Measurements from ENCODE around the gene RFX4. TPM values are rescaled to one million over a fixed set of nuclear protein-coding genes. Genes with fewer than 3 reads are reported as not detected.

Gene RFX4
- total and polyA plus RNA-seq, 8 donors = 0.05 to 0.51 (median 0.12) TPM; not detected in 1

DNA sequence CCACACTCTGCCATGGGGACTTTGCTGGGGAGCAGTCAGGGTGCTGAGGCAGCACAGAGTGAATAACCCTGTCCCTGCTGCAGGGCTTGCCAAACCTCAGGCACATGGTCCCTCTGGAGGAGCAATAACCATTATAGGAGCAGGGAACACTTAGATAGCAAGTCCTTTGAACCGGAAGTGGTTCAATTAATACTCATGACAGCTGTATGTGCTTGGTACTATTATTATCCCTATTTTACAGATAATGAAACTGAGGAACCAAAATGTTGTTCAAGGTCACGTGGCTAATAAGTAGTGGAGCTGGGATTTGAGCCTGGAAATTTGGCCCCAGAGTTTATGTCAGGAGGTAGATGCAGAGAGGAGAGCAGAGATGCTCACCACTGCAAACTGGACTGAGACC lies 49.0 kb downstream of the RFX4 start:
- H3K27me3 ChIP-seq = peaks cover 0 to 2% (median 0%) of the 10 kb centered on the region in 4 donors
- intact Hi-C loops (cut with DNase I) = no loop called here
- FAIRE-seq = no peak
- no peak for ATAC-seq
- DNase-seq = no peak
- no peak overlapping the region for H3K4me3 ChIP-seq
- TF ChIP-seq CTCF (IDR thresholded peaks at IDR 0.05) = no peak
- H3K27ac ChIP-seq = peak overlapping the region in 1 of 4 donors; percentile 6
- no peaks in the 10 kb centered on the region for H3K9me3 ChIP-seq
- no peaks in the 10 kb centered on the region for H3K4me1 ChIP-seq
- no peaks in the 10 kb centered on the region for H3K36me3 ChIP-seq
- WGBS, 2 donors = 45 to 51% methylated on average over 2 of the region's 2 CpGs

DNA sequence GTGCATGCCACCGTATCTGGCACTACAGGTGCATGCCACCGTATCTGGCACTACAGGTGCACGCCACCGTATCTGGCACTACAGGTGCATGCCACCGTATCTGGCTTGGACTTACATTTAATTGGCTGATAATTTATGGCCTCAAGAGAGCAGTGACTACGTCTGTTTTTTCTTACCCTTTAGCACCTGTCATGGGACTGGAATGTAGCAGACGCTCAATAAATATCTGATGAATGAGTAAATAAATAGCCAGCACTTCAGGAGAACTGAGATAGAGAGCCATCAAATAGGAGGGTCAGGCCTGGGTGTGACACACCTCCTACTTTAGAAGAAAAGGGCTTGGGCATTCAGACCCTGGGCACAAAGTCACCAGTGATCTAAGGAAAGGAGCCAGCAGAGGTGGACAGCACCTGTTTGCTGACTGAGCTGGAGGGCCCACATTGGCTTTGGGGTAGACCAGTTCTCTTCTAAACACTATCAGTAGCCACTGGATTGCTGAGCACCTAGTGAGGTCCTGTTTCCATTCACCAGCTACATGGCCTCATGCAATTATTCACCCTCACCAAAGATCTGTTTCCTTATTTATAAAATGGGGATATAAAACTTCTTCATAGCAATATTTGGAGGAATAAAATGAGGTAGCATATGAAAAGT lies 50.1 kb downstream of the RFX4 start:
- intact Hi-C loops (cut with DNase I) = no loop called here
- Histone ChIP-seq H3K9me3 (no peaks in the 10 kb centered on the region), H3K27me3 (peaks cover 0 to 2% (median 0%) of the 10 kb centered on the region in 4 donors), H3K27ac (peak overlapping the region in 3 of 4 donors; percentile 16 to 41 (median 34)), H3K4me1 (no peaks in the 10 kb centered on the region), H3K36me3 (no peaks in the 10 kb centered on the region), H3K4me3 (no peak overlapping the region)
- FAIRE-seq = no peak
- DNase-seq = peak in 1 of 6 donors; percentile 25
- 23 to 27% methylated on average over 7 of the region's 7 CpGs for WGBS, 2 donors
- no peak for TF ChIP-seq CTCF (IDR thresholded peaks at IDR 0.05)
- ATAC-seq = peak; percentile 48 to 72 (median 62)

GRCh38 chr12:106633451-106633823 lies 50.6 kb downstream of the RFX4 start:
- no peaks in the 10 kb centered on the region for H3K36me3 ChIP-seq
- WGBS, 2 donors = 70 to 73% methylated on average over 1 of the region's 1 CpG
- DNase-seq (no peak), FAIRE-seq (no peak), ATAC-seq (peak in 2 of 4 donors; percentile 61 to 62)
- H3K27ac ChIP-seq = peak overlapping the region in 2 of 4 donors; percentile 34 to 41
- peaks cover 0 to 2% (median 0%) of the 10 kb centered on the region in 4 donors for H3K27me3 ChIP-seq
- TF ChIP-seq CTCF (IDR thresholded peaks at IDR 0.05) = no peak
- H3K9me3 ChIP-seq = no peaks in the 10 kb centered on the region
- H3K4me1 ChIP-seq = no peaks in the 10 kb centered on the region
- intact Hi-C loops (cut with DNase I) = no loop called here
- H3K4me3 ChIP-seq = no peak overlapping the region

- 61 to 70% methylated on average over 7 of the region's 7 CpGs for WGBS, 2 donors
- no peak for FAIRE-seq
Observed at GRCh38 chr12:106634206-106634605, 51.4 kb downstream of the RFX4 start.

More at GRCh38 chr12:106634206-106634605, 51.4 kb downstream of the RFX4 start:
- TF ChIP-seq CTCF (IDR thresholded peaks at IDR 0.05) = no peak
- no peak for DNase-seq
- H3K9me3 ChIP-seq = no peaks in the 10 kb centered on the region
- H3K4me3 ChIP-seq = no peak overlapping the region
- no peaks in the 10 kb centered on the region for H3K4me1 ChIP-seq
- peak overlapping the region in 1 of 4 donors; percentile 41 for H3K27ac ChIP-seq
- intact Hi-C loops (cut with DNase I) = no loop called here
- H3K27me3 ChIP-seq = peaks cover 0 to 2% (median 0%) of the 10 kb centered on the region in 4 donors
- no peak for ATAC-seq
- H3K36me3 ChIP-seq = no peaks in the 10 kb centered on the region

Measured in pancreas (tissue), 10 donors.